Measurements from ENCODE around the gene FAM174C. TPM values are rescaled to one million over a fixed set of nuclear protein-coding genes. Genes with fewer than 3 reads are reported as not detected.

The FAM174C gene
- total and polyA plus RNA-seq, 10 of the 15 experiments (the other 5 are each of a cell fraction or from before 2014, with no cell fraction given) = 0.89 to 94.6 (median 43.6) TPM

DNA sequence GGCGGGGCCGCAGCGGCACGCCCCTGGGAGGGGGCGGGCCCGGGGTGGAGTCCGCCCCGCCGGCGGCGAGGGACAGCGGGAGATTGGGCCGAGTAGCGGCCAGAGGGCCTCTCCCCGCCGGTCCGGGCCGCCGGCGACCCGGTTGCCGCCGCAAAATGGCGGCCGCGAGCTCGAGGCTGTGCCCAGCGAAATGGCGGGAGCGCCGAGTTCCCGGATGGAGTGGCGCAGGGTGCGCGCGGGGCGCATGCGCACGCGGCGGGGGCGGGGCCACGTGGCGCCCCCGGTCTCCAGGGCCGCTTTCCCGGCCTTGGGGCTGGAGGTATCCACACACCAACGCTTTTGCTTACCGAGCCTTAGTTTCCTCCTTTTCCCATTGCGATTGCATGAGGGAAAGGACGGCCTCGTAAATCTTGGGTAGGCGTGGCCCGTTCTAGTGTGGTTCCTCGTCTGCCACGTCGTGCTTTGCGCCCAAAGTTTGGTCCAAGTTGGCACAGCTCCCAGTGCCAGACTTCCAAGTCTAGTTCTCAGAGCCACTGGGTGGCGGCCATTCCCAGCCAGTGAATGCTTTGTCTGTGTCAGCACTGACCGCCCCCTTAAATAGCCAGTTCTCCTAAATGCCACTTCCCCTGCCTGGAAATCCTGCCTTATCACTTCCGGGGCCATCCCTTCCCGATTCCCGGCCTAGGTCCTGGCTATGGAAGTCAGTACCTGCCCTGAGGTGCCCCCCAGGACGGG lies 5.7 kb upstream of the FAM174C start (continued):
- TF ChIP-seq, protein P1, sequence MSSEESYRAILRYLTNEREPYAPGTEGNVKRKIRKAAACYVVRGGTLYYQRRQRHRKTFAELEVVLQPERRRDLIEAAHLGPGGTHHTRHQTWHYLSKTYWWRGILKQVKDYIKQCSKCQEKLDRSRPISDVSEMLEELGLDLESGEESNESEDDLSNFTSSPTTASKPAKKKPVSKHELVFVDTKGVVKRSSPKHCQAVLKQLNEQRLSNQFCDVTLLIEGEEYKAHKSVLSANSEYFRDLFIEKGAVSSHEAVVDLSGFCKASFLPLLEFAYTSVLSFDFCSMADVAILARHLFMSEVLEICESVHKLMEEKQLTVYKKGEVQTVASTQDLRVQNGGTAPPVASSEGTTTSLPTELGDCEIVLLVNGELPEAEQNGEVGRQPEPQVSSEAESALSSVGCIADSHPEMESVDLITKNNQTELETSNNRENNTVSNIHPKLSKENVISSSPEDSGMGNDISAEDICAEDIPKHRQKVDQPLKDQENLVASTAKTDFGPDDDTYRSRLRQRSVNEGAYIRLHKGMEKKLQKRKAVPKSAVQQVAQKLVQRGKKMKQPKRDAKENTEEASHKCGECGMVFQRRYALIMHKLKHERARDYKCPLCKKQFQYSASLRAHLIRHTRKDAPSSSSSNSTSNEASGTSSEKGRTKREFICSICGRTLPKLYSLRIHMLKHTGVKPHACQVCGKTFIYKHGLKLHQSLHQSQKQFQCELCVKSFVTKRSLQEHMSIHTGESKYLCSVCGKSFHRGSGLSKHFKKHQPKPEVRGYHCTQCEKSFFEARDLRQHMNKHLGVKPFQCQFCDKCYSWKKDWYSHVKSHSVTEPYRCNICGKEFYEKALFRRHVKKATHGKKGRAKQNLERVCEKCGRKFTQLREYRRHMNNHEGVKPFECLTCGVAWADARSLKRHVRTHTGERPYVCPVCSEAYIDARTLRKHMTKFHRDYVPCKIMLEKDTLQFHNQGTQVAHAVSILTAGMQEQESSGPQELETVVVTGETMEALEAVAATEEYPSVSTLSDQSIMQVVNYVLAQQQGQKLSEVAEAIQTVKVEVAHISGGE (CRISPR knock-in tag; IDR thresholded peaks at IDR 0.05) = no peak
- TF ChIP-seq, protein P2, sequence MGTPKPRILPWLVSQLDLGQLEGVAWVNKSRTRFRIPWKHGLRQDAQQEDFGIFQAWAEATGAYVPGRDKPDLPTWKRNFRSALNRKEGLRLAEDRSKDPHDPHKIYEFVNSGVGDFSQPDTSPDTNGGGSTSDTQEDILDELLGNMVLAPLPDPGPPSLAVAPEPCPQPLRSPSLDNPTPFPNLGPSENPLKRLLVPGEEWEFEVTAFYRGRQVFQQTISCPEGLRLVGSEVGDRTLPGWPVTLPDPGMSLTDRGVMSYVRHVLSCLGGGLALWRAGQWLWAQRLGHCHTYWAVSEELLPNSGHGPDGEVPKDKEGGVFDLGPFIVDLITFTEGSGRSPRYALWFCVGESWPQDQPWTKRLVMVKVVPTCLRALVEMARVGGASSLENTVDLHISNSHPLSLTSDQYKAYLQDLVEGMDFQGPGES (IDR thresholded peaks at IDR 0.05) = no peak
- TF ChIP-seq, protein P3, sequence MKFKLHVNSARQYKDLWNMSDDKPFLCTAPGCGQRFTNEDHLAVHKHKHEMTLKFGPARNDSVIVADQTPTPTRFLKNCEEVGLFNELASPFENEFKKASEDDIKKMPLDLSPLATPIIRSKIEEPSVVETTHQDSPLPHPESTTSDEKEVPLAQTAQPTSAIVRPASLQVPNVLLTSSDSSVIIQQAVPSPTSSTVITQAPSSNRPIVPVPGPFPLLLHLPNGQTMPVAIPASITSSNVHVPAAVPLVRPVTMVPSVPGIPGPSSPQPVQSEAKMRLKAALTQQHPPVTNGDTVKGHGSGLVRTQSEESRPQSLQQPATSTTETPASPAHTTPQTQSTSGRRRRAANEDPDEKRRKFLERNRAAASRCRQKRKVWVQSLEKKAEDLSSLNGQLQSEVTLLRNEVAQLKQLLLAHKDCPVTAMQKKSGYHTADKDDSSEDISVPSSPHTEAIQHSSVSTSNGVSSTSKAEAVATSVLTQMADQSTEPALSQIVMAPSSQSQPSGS (IDR thresholded peaks at IDR 0.05; ENCODE audit: low read length) = no peak
- TF ChIP-seq HDAC6 (IDR thresholded peaks at IDR 0.05; ENCODE audit: unreplicated experiment) (no peak), SMAD5 (IDR thresholded peaks at IDR 0.05; ENCODE audit: low read depth) (no peak; the same call in 1 of the 2 replicates), ZNF207 (IDR thresholded peaks at IDR 0.05; ENCODE audit: borderline replicate concordance) (no peak; the same call in 1 of the 2 replicates), WRNIP1 (IDR thresholded peaks at IDR 0.05; ENCODE audit: borderline replicate concordance, low read depth, low read length) (no peak), CHD1 (IDR thresholded peaks at IDR 0.05; ENCODE audit: low read depth, low read length) (peak; percentile 24), TARDBP (IDR thresholded peaks at IDR 0.05; ENCODE audit: borderline replicate concordance) (no peak), YBX1 (IDR thresholded peaks at IDR 0.05) (no peak), MYC (IDR thresholded peaks at IDR 0.05; ENCODE audit: insufficient read depth, insufficient read length, insufficient replicate concordance, low read length, severe bottlenecking) (peak; percentile 41), TBL1XR1 (IDR thresholded peaks at IDR 0.05; ENCODE audit: low read depth, low read length) (no peak), HDGF (IDR thresholded peaks at IDR 0.05) (no peak), SUZ12 (IDR thresholded peaks at IDR 0.05; ENCODE audit: unreplicated experiment) (no peak), MTA2 (IDR thresholded peaks at IDR 0.05; ENCODE audit: low read depth) (no peak), CBX5 (IDR thresholded peaks at IDR 0.05; ENCODE audit: low read depth) (no peak), NFYB (IDR thresholded peaks at IDR 0.05; ENCODE audit: insufficient read depth, low read depth, low read length) (no peak), RAD51 (IDR thresholded peaks at IDR 0.05) (no peak), SUPT20H (IDR thresholded peaks at IDR 0.05; ENCODE audit: borderline replicate concordance, control insufficient read depth, low read depth, low read length) (no peak), ASH2L (IDR thresholded peaks at IDR 0.05; ENCODE audit: borderline replicate concordance, low read depth) (no peak)
- TF ChIP-seq, protein P4, sequence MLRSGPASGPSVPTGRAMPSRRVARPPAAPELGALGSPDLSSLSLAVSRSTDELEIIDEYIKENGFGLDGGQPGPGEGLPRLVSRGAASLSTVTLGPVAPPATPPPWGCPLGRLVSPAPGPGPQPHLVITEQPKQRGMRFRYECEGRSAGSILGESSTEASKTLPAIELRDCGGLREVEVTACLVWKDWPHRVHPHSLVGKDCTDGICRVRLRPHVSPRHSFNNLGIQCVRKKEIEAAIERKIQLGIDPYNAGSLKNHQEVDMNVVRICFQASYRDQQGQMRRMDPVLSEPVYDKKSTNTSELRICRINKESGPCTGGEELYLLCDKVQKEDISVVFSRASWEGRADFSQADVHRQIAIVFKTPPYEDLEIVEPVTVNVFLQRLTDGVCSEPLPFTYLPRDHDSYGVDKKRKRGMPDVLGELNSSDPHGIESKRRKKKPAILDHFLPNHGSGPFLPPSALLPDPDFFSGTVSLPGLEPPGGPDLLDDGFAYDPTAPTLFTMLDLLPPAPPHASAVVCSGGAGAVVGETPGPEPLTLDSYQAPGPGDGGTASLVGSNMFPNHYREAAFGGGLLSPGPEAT (IDR thresholded peaks at IDR 0.05; ENCODE audit: low read depth) = no peak; the same call in 1 of the 2 replicates
- TF ChIP-seq, protein P5, sequence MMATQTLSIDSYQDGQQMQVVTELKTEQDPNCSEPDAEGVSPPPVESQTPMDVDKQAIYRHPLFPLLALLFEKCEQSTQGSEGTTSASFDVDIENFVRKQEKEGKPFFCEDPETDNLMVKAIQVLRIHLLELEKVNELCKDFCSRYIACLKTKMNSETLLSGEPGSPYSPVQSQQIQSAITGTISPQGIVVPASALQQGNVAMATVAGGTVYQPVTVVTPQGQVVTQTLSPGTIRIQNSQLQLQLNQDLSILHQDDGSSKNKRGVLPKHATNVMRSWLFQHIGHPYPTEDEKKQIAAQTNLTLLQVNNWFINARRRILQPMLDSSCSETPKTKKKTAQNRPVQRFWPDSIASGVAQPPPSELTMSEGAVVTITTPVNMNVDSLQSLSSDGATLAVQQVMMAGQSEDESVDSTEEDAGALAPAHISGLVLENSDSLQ (IDR thresholded peaks at IDR 0.05) = peak; percentile 12

Data from GM12878 (cell line).